DND-41 (cell line): Measurements from ENCODE around the gene CAPZA1.
"Not testable (repeated sequence)": the region's sequence is repeated elsewhere in the genome, so short reads cannot be mapped to it uniquely, and the experiment has no call there.

ENCODE experiments used
- ATAC-seq: fragments of 200-7000 bp; cut with Tn5 transposase; 3 replicates; pipeline ENCODE4 v1.9.1; 2021; ENCODE audit warnings: low read depth; ENCODE audit not compliant: insufficient read depth
- DNase-seq: peaks from one replicate; pipeline ENCODE4 v3.0.0-alpha.2; 2020
- H2AFZ ChIP-seq: 2 replicates; pipeline ENCODE4 v1.6.0; 2012; ENCODE audit warnings: low read depth, low read length
- H3K27ac ChIP-seq: 2 replicates; pipeline ENCODE4 v1.5.1; 2012; ENCODE audit warnings: low read length, inconsistent platforms
- H3K27me3 ChIP-seq: fragments of 200-600 bp; sonication (generic); 2 replicates; pipeline ENCODE4 v1.6.0; 2012; ENCODE audit warnings: low read length, mild to moderate bottlenecking, inconsistent platforms; ENCODE audit not compliant: insufficient read depth, poor library complexity
- H3K36me3 ChIP-seq: 2 replicates; pipeline ENCODE4 v1.5.1; 2012; ENCODE audit warnings: low read length, inconsistent platforms; ENCODE audit not compliant: insufficient read depth
- H3K4me1 ChIP-seq: 2 replicates; pipeline ENCODE4 v1.5.1; 2012; ENCODE audit warnings: mild to moderate bottlenecking, low read length; ENCODE audit not compliant: insufficient read depth
- H3K4me2 ChIP-seq: 2 replicates; pipeline ENCODE4 v1.6.0; 2012; ENCODE audit warnings: mild to moderate bottlenecking, moderate library complexity, low read length, inconsistent platforms; ENCODE audit not compliant: insufficient read depth
- H3K4me3 ChIP-seq, 2 experiments: fragments of 200-600 bp in 1 of 2; shearing (Covaris generic) in 1 of 2; 2 replicates each; pipeline ENCODE4 v1.5.1; 2012 to 2016; ENCODE audit warnings: inconsistent platforms in 2 of 2, low read length in 2 of 2, mild to moderate bottlenecking in 2 of 2, low read depth in 1 of 2, moderate library complexity in 1 of 2
- H3K79me2 ChIP-seq: 2 replicates; pipeline ENCODE4 v1.6.0; 2012; ENCODE audit warnings: low read length, inconsistent platforms; ENCODE audit not compliant: insufficient read depth
- H3K9ac ChIP-seq: 2 replicates; pipeline ENCODE4 v1.6.0; 2012; ENCODE audit warnings: low read depth, mild to moderate bottlenecking, inconsistent platforms, low read length, moderate library complexity
- H3K9me3 ChIP-seq: 2 replicates; pipeline ENCODE4 v1.5.1; 2012; ENCODE audit warnings: low read length, moderate library complexity, mild to moderate bottlenecking, inconsistent platforms; ENCODE audit not compliant: insufficient read depth, severe bottlenecking
- H4K20me1 ChIP-seq: 2 replicates; pipeline ENCODE4 v1.6.0; 2012; ENCODE audit warnings: low read length; ENCODE audit not compliant: insufficient read depth
- EZH2 ChIP-seq: IDR thresholded peaks from 3 replicates; pipeline ENCODE4 v1.6.1; 2012; ENCODE audit warnings: borderline replicate concordance, low read depth, mild to moderate bottlenecking, moderate library complexity, low read length, inconsistent platforms; ENCODE audit not compliant: severe bottlenecking
- TF ChIP-seq, protein P1 (sequence below): IDR thresholded peaks from 2 replicates; pipeline ENCODE4 v1.5.1; 2012; ENCODE audit warnings: borderline replicate concordance, low read length, moderate library complexity, mild to moderate bottlenecking; ENCODE audit not compliant: poor library complexity, severe bottlenecking; ENCODE audit errors: extremely low read depth

Gene CAPZA1

DNA sequence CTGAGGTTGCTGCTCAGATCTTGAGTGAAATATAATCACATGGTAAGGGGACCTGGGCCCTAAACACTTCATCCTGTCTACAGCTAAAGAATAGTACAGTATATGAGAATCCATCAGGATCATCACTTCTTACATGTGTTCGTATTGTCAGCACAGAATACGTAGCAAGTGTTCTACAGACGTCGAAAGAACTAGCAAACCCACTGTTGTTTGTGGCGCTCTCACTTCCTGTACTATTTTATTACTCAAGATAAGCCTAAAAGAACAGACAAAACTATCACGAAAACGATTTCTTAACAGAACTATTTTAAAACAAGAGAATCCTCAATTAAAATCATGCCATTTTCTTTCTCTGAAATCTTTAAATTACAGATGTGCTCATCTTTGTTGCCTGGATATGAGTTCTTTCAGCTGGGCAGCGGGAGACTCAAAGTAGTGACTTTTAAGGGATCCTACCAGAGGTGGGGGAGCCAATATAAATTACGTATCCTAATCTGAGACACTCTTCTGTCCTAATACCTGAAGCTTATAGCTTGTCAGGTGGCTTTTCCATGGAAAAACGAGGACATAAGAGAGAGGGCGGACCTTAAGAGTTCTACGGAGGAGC, 1.4 kb upstream of the CAPZA1 start:
- TF ChIP-seq, protein P1, sequence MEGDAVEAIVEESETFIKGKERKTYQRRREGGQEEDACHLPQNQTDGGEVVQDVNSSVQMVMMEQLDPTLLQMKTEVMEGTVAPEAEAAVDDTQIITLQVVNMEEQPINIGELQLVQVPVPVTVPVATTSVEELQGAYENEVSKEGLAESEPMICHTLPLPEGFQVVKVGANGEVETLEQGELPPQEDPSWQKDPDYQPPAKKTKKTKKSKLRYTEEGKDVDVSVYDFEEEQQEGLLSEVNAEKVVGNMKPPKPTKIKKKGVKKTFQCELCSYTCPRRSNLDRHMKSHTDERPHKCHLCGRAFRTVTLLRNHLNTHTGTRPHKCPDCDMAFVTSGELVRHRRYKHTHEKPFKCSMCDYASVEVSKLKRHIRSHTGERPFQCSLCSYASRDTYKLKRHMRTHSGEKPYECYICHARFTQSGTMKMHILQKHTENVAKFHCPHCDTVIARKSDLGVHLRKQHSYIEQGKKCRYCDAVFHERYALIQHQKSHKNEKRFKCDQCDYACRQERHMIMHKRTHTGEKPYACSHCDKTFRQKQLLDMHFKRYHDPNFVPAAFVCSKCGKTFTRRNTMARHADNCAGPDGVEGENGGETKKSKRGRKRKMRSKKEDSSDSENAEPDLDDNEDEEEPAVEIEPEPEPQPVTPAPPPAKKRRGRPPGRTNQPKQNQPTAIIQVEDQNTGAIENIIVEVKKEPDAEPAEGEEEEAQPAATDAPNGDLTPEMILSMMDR, result peak; percentile 6
- no peak for TF ChIP-seq EZH2
- no peaks in the 10 kb centered on the region for H3K27me3 ChIP-seq
- peak overlapping the region; percentile 86 for H3K4me2 ChIP-seq
- ATAC-seq (peak; percentile 22), DNase-seq (peak; percentile 26)
- H4K20me1 ChIP-seq, result peaks cover 14% of the 10 kb centered on the region; the same call in 1 of the 2 replicates
- H3K4me1 ChIP-seq, result peaks cover 38% of the 10 kb centered on the region
- H3K27ac ChIP-seq, result peak overlapping the region; percentile 97
- peaks cover 92% of the 10 kb centered on the region for H3K79me2 ChIP-seq
- H2AFZ ChIP-seq, result peak overlapping the region; percentile 89
- peak overlapping the region; percentile 96 for H3K9ac ChIP-seq
- H3K9me3 ChIP-seq, result no peaks in the 10 kb centered on the region
- H3K36me3 ChIP-seq, result peaks cover 24% of the 10 kb centered on the region
- H3K4me3 ChIP-seq, result peak overlapping the region; percentile 88 to 89

DNA sequence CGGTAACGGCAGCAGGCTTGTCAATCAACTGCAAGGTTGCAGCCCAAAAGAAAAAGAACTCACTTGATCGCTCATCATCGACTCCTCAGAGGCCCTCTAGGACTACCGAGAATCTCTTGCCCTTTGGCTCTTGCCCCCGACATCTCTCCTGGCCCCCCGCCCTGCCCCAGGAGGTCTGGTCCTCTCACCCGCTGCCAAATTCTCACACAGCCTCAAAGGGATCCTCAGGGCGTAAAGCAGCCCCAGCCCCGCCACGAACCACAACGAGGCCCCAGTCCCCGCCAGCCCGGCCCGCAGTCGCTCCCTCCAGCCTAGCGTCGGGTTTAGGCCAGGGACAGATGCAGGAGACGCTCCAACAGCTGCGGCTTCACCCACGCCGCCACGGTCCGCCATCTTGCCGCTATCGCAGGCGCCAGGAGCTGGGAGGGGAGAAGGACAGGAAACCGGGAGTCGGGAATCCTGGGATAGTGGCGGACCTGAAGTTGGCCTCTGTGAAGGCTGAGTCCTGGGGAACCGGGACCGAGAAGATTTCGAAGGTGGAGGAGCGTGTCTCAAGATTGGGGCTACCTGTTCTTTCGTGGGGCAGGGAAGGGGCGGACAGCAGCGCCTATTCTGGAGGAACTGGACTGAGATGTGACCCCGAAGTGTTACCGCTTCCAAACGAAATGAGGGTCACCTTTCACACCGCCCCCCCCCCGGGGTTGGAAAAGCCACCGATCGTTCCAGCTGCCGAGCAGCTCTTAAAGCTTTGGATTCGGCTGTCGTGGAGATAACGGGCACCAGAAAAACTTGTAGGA, 713 bp upstream of the CAPZA1 start, which contains the start of gene ST7L:
TSS of gene ST7L (minus strand) at position 421 of the 797 bp plus-strand sequence. CDS start at position 393, 28 bp downstream.
- Histone ChIP-seq H3K27ac (peak within 1 kb of the TSS; percentile 97), H3K79me2 (peaks cover 91% of the 10 kb centered on the region), H3K9ac (peak within 1 kb of the TSS; percentile 96), H2AFZ (peak within 1 kb of the TSS; percentile 90), H3K4me2 (peak within 1 kb of the TSS; percentile 86), H3K4me3 (peak within 1 kb of the TSS; percentile 88 to 89), H4K20me1 (peaks cover 15% of the 10 kb centered on the region; the same call in 1 of the 2 replicates), H3K27me3 (no peaks in the 10 kb centered on the region), H3K36me3 (peaks cover 17% of the 10 kb centered on the region), H3K4me1 (peaks cover 38% of the 10 kb centered on the region), H3K9me3 (no peaks in the 10 kb centered on the region)
- TF ChIP-seq EZH2, result no peak
- TF ChIP-seq, protein P1, result no peak
- ATAC-seq (peak; percentile 47), DNase-seq (peak; percentile 69)

DNA sequence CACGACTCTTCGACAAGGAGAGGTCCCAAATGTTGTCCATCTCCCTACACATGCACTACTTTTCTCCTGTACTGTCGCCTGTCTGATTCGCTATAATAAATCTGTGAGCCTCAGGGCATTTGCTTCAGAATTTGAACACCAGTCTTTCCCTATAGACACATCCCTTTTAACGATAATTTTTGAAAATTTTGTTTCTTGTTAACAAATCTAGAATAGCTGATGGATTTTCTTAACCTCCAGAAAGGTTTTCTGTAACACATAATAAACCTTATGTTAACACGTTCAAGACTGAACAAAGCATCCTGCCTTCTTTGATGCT, 704 bp downstream of the CAPZA1 start:
- ATAC-seq (no peak), DNase-seq (no peak)
- Histone ChIP-seq H3K4me1 (peaks cover 41% of the 10 kb centered on the region), H2AFZ (peak overlapping the region; percentile 90), H3K4me3 (peak overlapping the region; percentile 88 to 89), H3K4me2 (peak overlapping the region; percentile 86), H3K27me3 (no peaks in the 10 kb centered on the region), H3K9me3 (no peaks in the 10 kb centered on the region), H4K20me1 (peaks cover 24% of the 10 kb centered on the region; the same call in 1 of the 2 replicates), H3K79me2 (peaks cover 96% of the 10 kb centered on the region), H3K27ac (peak overlapping the region; percentile 97), H3K36me3 (peaks cover 12% of the 10 kb centered on the region), H3K9ac (peak overlapping the region; percentile 96)
- TF ChIP-seq, protein P1, result no peak
- TF ChIP-seq EZH2, result no peak

DNA sequence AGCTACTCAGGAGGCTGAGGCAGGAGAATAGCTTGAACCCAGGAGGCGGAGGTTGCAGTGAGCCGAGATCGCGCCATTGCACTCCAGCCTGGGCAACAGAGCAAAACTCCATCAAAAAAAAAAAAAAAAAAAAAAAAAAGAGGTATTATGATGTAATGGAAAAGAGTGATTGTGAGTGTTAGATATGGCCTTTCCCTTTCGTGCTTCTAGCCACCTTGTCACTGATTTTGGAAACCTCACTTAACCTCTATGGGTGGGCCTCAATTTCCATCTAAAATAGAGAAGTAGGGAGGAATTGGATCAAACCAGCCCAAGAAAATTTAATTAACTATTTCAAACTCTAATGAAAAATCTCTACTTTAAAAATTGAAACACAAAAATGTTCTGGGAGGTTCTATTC, 4.9 kb downstream of the CAPZA1 start:
- not testable (repeated sequence) for H3K27ac ChIP-seq, H3K27me3 ChIP-seq, H2AFZ ChIP-seq, ATAC-seq, H3K9me3 ChIP-seq, H3K9ac ChIP-seq, DNase-seq, H3K4me3 ChIP-seq
- peaks cover 98% of the 10 kb centered on the region for H3K79me2 ChIP-seq
- 0 out of 2 replicates have a peak overlapping the region, but pooled peaks have one; percentile 9 for H3K4me2 ChIP-seq
- peaks cover 37% of the 10 kb centered on the region for H3K4me1 ChIP-seq
- peaks cover 25% of the 10 kb centered on the region for H3K36me3 ChIP-seq
- H4K20me1 ChIP-seq, result peaks cover 65% of the 10 kb centered on the region
